ENCODE results near the gene FKBP1B.
A peak's percentile ranks its signal among the peaks of the same experiment; 100 is the strongest.
"Not testable (repeated sequence)": the region's sequence is repeated elsewhere in the genome, so short reads cannot be mapped to it uniquely, and the experiment has no call there.

FKBP1B gene

DNA sequence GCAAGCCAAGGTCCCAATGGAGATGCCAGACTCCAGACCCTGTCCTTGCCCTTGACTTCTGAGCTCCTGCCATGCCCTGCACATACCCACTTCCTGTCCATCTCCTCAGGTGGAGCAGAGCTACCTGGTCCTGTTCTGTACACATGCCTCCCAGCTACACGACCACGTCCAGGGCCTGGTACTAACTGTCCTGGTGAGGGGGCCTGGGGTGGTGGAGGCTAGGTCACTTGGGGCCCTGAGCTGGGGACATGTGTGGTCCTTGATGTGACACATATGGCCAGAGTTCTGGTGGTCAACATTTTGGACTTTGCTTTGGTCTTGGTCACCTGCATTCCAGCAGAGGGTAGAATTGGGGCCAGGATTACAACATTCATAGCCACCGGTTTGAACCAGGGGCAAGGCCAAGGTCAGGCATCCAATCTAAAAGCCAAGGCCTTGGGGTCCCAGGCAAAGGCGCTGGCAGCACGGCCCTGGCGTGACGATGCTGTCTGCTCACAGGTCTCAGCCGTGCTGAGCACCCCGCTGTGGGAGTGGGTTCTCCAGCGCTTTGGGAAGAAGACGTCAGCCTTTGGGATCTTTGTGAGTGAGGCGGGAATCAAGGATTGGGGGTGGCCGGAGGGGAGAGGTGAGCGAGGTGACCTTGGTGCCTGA, 27.1 kb upstream of the FKBP1B start:
- DNase-seq (ENCODE audit: low read depth in 2 of 2): no peak

DNA sequence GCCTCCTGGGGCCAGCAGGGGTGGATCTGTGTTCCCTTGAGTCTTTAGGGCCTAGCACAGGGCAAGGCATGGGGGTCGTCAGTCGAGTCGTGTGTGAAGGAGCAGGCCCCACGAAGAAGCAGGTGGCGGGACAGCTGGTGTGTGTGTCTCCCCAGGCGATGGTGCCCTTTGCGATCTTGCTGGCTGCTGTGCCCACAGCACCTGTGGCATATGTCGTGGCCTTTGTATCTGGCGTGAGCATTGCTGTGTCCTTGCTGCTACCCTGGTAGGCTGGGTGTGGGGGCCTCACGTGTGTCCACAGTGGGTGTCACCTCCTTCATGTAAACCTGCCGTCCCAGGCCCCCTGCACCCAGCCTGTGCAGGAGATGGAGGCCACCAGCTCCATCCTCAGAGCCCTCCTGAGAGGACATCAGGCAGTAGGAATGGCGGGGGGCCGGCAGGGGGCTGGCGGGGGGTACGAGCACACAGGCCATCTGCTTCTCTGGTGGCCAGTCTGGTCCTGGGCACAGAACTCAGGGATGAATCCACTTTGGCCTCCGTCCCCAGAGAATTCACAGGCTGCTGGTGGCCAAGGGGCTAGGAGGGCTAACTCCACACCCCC, 26.5 kb upstream of the FKBP1B start:
- DNase-seq (ENCODE audit: low read depth in 2 of 2): no peak

DNA sequence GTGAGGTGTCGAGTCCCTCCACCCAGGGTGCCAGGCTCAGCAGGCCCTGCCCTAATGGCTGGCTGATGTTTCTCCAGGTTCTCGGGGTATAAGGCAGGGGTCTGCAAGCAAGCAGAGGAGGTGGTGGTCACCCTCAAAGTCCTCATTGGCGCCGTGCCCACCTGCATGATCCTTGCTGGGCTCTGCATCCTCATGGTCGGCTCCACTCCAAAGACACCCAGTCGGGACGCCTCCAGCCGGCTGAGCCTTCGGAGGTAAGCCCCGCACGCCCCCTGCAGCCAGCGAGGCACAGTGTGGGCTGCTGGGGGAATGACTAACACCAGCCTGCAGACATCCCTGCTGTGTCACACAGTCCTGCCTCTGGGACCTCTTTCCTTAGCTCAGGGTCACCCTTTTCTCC, 25.5 kb upstream of the FKBP1B start:
- DNase-seq (ENCODE audit: low read depth in 2 of 2): no peak

DNA sequence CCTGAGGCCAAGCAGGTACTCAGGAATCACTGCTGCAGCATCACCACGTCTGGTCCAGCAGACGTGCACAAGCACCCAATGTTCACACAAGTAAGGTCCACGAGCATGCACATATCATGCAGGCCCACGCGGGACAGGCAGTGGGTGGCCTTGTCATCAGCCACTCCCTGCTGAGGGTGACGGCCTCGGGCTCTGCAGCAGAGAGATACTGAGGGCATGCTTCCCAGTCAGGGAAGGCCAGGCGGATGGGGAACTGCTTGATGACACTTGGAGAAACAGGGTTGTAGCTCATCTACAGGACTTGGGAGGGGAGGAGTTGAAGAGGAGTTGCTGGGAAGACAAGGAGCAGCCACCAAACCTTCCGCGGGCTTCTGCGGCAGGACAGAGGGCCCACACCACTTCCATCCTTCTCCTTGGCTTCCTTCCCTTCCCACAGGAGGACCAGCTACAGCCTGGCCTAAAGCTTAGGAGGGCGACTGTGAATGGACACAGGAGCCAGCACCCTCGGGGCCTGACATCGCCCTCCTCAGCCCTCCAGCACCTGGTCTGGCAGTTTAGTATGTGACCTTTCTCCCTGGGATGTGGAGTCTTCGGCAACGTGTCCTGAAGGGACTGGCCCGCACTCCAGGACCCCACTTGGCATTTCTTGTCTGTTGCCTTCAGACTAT, 24.4 kb upstream of the FKBP1B start:
- no peak for DNase-seq (ENCODE audit: low read depth in 2 of 2)

DNA sequence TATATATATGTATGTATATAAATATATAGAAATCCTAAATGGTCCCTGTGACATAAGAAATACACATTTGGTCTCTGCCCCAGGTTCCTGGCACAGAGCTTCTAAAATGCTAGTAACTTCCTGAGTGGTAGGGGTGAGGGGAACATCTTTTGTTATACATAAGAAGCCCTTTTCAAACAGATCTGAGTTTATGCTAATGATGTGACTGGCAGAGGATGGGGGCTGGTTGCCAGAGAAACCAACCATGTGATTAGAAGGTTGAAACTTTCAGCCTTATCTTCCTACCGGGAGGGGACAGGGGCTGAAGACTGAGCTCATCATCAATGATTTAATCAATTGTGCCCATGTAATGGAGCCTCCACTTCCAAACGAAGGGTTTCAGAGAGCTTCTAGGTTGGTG, 23.3 kb upstream of the FKBP1B start:
- DNase-seq (ENCODE audit: low read depth in 2 of 2): no peak

DNA sequence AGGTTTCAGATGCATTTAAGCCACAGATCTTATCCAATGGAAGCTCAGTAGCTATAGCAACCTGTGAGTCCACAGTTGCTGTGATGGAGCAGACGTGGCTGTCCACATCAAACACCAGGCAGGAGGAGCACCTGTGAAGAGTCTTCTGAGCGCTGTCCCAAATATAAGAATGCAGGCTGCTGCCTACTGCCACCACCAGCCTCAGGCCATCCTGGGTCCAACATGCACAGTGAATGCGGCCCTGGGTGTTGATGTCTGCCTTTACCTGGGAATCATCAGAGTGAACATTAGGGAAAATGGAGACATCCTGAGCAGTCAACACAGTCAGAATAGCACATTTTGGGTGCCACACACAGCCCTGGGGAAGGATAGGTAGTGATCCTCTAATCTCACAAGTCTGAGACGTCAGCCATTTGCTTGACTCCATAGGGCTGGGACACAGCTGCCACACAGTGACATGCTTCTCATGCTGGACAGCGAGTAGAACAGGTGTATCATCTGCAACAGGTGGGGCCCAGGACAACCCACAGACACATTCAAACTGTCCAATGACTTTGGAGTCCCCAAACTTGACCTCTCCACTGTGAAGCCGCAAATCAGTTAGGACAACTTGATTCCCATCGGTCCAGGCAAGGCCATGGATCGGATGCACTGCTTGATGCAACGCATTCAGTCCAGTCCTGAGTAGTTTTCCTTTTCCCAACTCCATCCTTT, 10.6 kb upstream of the FKBP1B start:
- no peak for DNase-seq (ENCODE audit: low read depth in 2 of 2)

DNA sequence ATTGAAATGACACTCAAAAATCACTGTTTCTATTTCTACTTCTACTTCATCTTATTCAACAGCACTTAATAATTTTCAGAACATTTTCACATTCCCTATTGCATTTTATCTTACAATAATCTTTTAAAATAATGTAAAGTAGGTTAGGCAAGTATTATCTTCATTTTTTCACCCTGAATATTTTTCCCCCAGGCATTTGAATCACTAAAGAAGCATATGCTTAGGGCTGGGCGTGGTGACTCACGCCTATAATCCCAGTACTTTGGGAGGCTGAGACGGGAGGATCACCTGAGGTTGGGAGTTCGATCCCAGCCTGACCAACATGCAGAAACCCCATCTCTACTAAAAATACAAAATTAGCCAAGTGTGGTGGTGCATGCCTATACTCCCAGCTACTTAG, 9.0 kb upstream of the FKBP1B start:
- no peak for DNase-seq (ENCODE audit: low read depth in 2 of 2)

DNA sequence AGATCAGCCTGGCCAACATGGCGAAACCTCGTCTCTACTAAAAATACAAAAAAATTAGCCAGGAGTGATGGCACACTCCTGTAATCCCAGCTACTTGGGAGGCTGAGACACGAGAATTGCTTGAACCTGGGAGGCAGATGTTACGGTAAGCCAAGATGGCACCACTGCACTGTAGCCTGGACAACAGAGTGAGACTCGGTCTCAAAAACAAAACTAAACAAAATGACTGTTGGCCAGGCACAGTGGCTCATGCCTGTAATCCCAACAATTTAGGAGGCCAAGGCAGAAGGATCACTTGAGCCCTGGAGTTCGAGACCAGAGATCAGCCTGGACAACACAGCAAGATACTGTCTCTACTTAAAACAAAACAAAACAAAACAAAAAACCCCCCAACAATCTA, 6.4 kb upstream of the FKBP1B start:
- DNase-seq (ENCODE audit: low read depth in 2 of 2): not testable (repeated sequence)

DNA sequence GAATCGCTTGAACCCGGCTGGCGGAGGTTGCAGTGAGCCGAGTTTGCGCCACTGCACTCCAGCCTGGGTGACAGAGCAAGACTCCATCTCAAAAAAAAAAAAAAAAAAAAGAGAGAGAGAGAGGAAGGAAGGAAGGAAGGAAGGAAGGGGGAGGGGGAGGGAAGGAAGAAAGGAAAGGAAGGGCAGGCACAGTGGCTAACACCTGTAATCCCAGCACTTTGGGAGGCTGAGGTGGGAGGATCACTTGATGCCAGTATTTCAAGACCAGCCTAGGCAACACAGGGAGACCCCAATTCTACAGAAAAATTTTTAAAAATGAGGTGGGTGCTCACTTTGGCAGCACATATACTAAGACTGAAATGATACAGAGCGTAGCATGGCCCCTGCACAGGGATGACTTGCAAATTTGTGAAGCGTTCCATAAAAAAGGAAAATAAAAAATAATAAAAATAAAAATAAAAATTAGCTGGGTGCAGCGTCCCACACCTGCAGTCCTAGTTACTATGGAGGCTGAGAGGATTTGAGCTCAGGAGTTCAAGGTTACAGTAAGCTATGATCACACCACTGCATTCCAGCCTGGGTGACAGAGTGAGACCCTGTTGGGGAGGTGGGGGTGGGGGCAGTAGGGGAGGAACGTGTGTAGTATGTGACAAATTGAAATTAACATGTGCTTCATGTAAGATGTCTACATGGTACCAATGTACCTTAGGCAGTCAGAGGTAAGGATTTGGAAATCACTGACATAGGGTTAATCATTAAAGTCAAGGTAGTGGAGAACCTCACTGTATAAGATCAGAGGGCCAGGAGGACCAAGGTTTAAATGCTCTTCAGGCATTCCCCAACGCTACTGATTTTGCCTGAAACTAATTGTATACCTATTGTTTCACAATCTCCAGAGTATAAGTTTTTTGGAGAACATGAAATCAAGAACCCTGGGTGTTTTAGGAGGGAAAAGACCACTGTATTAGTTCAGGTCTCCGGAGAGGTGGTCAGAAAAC, 3.7 kb upstream of the FKBP1B start:
- DNase-seq (ENCODE audit: low read depth in 2 of 2): no peak

DNA sequence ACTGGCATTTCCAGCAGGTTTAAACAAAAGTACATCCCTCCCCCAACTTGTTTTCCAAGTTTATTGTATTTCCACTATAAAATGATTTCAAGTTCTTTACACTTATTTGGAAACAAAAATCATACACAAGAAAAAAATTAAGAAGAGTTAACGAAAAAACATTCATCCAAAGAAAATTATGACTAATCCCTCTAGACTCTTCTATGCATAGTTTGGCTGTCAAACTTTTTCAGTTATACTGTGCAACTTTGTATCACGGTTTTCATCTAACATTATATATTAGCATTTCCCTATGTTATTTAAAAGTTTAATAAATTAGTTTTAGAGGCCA, 3.0 kb upstream of the FKBP1B start:
- no peak for DNase-seq (ENCODE audit: low read depth in 2 of 2)

DNA sequence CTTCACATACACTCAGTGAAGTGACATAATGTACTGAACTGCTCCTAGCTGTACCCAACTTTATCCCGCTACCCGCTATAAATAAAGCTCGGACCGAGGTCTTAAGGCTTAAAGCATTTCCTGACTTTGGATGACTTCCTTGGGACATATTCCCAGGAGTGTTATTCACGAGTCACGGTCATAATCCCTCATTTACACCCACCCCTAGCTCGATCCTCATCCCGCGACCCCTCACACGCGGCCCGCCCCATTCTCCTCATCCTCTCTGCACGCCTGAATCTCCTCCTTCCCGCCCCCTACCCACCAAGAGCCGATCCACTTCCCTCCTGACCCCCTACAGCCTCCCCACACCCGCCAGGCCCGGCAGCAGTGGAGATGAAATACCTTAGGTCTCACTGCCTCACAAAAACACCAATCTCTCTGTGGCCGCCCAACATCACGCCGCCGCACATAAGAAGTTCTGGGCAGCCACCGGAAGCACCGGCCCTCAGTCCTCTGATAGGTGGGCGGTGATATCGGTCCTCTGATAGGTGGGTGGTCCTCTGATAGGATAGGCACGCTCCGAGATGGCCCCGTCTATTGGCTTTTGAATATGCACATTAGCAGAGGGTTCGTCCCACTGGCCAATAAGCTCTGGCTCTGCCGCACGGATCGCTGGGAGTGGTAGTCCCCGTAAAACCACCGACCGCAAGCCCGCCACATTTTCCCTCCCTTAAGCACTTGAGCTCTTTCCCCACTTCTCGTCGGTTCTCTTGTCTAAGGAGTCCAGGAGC, 2.4 kb upstream of the FKBP1B start, which contains the start of gene WDCP:
Gene WDCP, minus strand, starts transcription at position 462 of the 773 bp plus-strand sequence. CDS start 7,897 bp downstream, outside the sequence.
- DNase-seq (ENCODE audit: low read depth in 2 of 2): peak; percentile 78 to 87

DNA sequence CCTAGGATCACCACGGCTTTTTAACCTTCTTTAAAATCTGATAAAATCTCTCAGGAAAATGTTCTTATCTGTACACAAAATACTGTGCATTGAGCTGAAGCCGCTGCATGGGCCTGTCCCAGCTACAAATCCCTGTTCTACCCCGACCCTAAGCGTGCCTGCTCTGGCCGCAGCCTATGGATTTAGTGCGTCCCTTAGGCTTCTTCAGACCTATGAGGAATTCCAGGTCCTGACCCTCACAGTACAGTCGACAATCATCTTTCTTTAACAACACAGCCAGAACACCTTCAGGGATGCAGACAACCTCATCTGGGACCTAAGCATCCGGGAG, 1.9 kb upstream of the FKBP1B start:
- no peak for DNase-seq (ENCODE audit: low read depth in 2 of 2)

DNA sequence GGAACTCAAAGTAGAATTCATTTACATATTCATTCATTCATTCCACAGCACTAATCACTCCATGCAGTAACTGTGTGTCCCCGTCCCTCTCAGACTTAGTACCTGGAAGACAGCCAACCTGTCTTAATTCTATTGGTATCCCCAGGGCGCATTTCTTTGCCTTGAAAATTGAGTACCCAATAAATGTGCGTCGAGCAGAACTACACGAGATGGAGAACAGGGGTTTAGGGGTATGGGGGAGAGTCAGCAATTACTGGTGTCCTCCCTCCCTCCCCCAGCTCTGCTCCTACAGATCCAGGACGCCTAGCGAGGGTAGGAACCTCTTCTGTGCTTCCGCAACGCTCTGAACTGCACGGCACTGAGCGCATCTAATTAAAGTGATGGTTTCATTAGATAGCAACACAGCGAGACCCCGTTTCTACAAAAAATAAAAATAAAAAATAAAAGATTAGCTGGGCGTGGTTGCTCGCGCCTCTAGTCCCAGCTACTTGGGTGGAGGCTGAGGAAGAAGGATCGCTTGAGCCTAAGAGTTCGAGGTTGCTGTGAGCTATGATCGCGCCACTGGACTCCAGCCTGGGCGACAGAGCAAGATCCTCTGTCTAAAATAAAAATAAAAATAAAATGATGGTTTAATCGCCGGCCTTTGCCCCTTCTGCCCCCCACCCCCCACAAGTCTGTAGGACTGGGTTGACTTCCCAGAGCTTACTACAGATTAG, 614 bp upstream of the FKBP1B start:
- no peak for DNase-seq (ENCODE audit: low read depth in 2 of 2)

DNA sequence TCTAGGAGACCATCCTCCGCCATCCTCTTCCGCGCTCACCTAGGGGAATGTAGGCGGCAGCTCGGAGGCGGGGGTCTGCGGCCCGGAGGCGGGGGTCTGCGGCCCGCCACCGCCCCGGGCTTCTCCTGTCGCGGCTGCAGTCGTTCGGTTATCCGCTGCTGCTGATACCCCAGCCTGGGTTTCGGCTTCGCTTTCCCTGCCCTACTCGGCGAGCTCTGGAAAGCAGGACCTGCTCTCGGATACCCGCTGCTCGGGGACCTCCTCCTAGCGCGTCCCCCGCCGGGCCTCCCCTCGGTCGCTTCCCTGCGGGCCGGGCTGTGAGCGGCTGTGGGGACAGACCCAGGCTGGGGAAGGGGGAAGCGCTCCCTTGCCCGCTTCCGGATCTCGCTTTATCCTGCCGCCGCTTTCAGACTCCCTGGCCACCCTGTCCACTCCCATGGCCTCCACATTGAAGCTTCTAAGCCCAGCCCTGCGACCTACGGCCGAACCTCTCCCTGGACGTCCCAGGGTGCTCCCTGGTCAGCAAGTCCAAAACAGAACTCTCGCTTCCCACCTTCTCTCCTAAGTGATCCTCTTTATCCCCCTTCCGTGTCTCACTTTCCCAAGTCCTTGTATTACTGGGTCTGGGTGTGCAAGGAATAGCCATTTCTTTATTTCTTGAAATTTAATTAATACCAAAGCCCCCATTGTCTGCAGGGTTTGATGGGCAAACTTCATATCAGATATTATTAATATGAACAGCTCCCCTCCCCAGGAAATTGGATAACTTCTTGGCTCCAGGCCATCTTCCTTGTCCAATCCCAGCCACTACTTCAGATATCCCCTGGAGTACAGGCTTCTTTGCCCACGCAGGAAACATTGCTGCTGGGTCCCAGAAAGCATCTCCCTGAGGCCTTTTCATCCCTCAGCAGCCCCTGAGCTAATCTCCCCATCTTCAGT, 769 bp downstream of the FKBP1B start:
- no peak for DNase-seq (ENCODE audit: low read depth in 2 of 2)

DNA sequence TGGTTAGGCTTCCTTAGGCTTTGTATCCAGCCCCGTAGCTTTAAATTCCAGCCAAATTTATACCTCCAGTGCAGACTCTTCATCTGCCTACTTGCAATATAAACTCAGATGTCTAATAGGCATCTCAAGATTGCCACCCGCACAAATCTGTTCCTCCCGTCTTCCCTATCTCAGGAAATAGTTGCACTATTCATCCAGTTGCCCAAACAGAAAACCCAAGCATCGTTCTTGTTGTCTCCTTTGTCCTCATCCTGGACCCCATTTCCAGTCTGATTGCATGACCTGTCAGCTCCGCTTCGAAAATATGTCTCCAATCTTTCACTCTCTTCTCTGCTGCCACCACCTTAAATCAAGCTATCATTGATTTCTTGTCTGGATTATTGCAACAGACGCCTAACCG, 2.3 kb downstream of the FKBP1B start:
- DNase-seq (ENCODE audit: low read depth in 2 of 2): no peak

DNA sequence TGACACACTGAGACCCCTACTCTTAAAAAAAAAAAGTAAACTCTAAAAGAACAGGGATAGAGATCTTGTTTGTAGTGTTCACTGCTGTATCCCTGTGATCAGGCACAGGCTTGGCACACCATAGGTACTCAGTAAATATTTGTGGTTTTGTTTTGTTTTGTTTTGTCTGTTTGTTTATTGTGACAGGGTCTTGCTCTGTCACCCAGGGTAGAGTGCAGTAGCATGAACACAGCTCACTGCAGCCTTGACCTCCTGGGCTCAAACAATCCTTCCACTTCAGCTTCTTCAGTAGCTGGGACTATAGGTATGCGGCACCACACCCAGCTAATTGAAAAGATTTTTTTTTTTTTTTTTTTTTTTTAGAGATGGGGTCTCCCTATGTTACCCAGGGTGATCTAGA, 3.4 kb downstream of the FKBP1B start:
- no peak for DNase-seq (ENCODE audit: low read depth in 2 of 2)

DNA sequence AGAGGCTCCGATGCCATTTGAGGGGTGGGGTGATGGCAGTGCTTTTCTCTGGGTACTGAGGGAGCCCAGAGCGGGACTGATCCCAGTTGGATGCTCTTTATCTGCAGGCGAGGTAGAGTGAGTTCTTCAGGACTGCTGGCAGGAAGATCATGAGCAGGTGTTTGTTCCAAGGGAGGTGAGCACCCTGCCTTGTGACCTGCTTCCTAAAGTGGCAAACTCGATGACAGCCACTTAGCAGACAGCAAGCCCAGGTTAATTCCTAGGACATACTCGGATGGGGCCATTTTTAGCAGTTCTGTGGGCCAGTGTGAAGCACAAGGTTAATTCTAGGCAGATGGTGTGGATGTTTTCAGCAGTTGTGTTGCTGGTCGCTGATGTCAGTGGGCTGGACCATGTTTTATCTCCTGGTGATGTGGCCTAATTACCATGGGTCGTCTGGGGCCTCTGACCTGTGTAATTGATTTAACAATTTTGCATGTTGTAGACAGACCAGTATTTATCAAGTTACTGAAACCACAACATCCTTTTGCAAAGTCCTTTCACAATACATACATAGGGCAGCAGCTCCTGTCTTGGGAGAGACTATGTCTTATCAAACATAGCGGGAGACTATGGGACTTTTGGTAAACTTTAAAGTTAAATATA, 4.9 kb downstream of the FKBP1B start:
- no peak for DNase-seq (ENCODE audit: low read depth in 2 of 2)

DNA sequence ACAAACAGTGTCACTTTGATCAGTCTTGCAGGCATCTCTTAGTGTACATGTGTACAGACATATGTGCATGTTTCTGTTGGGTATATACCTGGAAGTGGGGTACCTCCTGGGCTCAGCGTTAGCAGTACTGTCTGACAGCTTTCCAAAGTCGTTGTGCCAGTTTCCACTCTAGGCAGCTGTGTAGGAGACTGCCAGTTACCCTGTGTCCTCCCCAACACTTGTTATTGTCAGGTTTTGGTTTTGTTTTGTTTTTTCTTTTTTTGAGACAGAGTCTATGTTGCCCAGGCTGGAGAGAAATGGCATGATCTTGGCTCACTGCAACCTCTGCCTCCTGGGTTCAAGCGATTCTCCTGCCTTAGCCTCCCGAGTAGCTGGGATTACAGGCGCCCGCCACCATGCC, 6.2 kb downstream of the FKBP1B start:
- no peak for DNase-seq (ENCODE audit: low read depth in 2 of 2)

All from stimulated activated CD4-positive, alpha-beta T cell treated with anti-CD3 and anti-CD28 coated beads, Interleukin-1b, Interleukin-23, amount 100 ng/mL, for 4 hours (primary cell).